PFSK-1 (cell line): Measurements from ENCODE around the gene TELO2.

Experiments used
- POLR2AphosphoS5 ChIP-seq: IDR thresholded peaks from 2 replicates; pipeline ENCODE4 v1.6.1; 2012; ENCODE audit warnings: low read depth, mild to moderate bottlenecking, control low read depth, low read length, moderate library complexity
- SIN3A ChIP-seq: IDR thresholded peaks from 2 replicates; pipeline ENCODE4 v1.6.1; 2012; ENCODE audit warnings: mild to moderate bottlenecking, low read length, moderate library complexity, borderline replicate concordance; ENCODE audit not compliant: insufficient read depth
- TAF1 ChIP-seq: IDR thresholded peaks from 2 replicates; pipeline ENCODE4 v1.6.1; 2012; ENCODE audit warnings: low read length, control low read depth, borderline replicate concordance; ENCODE audit not compliant: insufficient read depth

DNA sequence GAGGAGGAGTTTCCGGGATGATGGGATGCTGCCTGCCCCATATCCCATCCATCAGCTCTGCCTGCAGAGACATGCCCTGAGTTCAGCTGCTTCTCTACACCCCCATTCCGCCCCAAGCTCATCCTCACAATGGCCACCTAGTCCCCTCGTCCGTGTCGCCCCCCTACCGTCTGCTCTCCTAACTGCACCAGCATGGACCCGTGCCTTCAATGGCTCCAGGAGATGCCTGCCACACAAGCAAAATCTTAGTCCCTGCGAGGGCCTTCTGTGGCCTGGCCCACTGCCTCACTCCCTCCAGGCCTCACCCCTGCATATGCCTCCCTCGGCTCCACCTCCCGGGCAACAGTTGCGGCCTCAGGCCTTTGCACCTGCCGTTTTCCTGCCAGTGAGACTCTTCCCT lies 1.8 kb upstream of the TELO2 start:
- TF ChIP-seq POLR2AphosphoS5, result no peak
- no peak for TF ChIP-seq SIN3A
- no peak for TF ChIP-seq TAF1
